Peyer's patch (tissue), 4 donors: ENCODE measurements around the gene C1orf116. TPM values are rescaled to one million over a fixed set of nuclear protein-coding genes. Genes with fewer than 3 reads are reported as not detected.

Experiments
- DNase-seq, 3 donors: peaks; one replicate each; pipeline ENCODE4 v3.0.0-alpha.2; 2017 to 2019
- H3K27ac ChIP-seq, 4 donors: fragments of 200-600 bp; sonication (generic); one replicate each; pipeline ENCODE4 v1.5.1; 2016 to 2019
- H3K27me3 ChIP-seq, 2 donors: fragments of 200-600 bp; sonication (generic); one replicate each; pipeline ENCODE4 v1.5.1; 2019
- H3K36me3 ChIP-seq, 3 donors: fragments of 200-600 bp; sonication (generic); one replicate each; pipeline ENCODE4 v1.5.1; 2016 to 2019
- H3K4me1 ChIP-seq, 4 donors: fragments of 200-600 bp; sonication (generic); one replicate each; pipeline ENCODE4 v1.5.1; 2016 to 2019
- H3K4me3 ChIP-seq, 4 donors: fragments of 200-600 bp; sonication (generic); 1 replicate in 3 of 4; 2 replicates in 1 of 4; pipeline ENCODE4 v1.5.1; 2016 to 2019; ENCODE audit warnings: mild to moderate bottlenecking in 1 of 4
- H3K9me3 ChIP-seq, 4 donors: fragments of 200-600 bp; sonication (generic); one replicate each; pipeline ENCODE4 v1.5.1; 2016 to 2019; ENCODE audit warnings: mild to moderate bottlenecking in 1 of 4
- CTCF ChIP-seq, 6 experiments: fragments of 450-650 bp in 4 of 6; fragments of 200-600 bp in 2 of 6; sonication (generic) in 1 of 6; IDR thresholded peaks; one replicate each; pipeline ENCODE4 v1.5.1; 2017 to 2019; ENCODE audit warnings: antibody characterized with exemption in 6 of 6, mild to moderate bottlenecking in 3 of 6, moderate library complexity in 1 of 6
- POLR2A ChIP-seq, 2 donors: fragments of 450-650 bp; IDR thresholded peaks; one replicate each; pipeline ENCODE4 v1.5.1; 2017; ENCODE audit warnings: antibody characterized with exemption in 2 of 2, mild to moderate bottlenecking in 2 of 2, moderate library complexity in 2 of 2
- total RNA-seq, 4 donors: library from RNA; depleted of rRNA; stranded (reverse); fragments of >200 nt; gene quantifications; one replicate each; pipeline ENCODE4 v1.1.0, GENCODE V29; 2016

C1orf116 gene
- total RNA-seq, 4 donors from 2014 or later = 4.1 to 72.3 (median 56.7) TPM

DNA sequence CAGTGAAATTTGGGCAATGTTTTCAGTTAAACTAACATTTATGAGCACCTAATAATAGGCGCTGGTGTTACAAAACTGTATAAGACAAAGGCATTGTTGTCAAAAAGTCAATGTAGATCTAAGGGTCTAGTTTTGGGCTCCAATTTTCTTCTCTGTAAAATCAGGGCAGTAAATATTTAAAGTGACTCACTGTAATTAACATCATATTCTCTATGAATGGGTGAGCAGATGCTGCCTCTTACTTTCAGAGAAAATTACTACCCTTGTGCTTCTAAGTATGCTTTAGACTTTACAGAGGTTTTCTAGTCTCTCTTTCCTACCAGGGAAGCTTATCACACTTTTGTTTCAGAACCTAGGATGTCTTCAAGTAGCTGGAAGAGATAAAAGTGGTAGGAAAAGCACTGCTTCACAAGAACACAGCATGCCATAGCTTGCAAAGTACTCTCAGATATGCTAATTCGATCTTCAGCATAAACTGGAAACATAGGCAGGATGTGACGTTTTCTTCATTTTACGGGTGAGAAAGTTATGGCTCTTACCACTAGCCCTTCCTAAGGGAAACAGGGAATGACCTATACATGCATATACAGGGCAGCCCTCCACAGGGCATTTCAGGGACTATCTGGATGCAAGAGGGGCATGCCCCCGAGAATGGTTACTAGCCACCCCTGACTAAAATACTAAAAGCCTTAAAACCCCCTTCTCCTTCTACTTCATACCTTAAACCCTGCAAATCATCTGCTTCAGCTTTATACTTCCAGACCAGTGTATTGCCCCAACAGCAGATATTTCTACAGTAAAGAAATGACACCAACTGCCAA, 2.6 kb downstream of the C1orf116 start:
- Histone ChIP-seq H3K36me3 (no peaks in the 10 kb centered on the region), H3K27me3 (no peaks in the 10 kb centered on the region), H3K27ac (peak overlapping the region in 3 of 4 donors; percentile 73 to 97 (median 93)), H3K4me1 (peaks cover 0 to 35% (median 3%) of the 10 kb centered on the region in 4 donors), H3K9me3 (no peaks in the 10 kb centered on the region), H3K4me3 (peak overlapping the region in 2 of 4 donors; percentile 56 to 67)
- no peak for DNase-seq
- no peak for TF ChIP-seq CTCF (IDR thresholded peaks at IDR 0.05)
- no peak for TF ChIP-seq POLR2A (IDR thresholded peaks at IDR 0.05)

DNA sequence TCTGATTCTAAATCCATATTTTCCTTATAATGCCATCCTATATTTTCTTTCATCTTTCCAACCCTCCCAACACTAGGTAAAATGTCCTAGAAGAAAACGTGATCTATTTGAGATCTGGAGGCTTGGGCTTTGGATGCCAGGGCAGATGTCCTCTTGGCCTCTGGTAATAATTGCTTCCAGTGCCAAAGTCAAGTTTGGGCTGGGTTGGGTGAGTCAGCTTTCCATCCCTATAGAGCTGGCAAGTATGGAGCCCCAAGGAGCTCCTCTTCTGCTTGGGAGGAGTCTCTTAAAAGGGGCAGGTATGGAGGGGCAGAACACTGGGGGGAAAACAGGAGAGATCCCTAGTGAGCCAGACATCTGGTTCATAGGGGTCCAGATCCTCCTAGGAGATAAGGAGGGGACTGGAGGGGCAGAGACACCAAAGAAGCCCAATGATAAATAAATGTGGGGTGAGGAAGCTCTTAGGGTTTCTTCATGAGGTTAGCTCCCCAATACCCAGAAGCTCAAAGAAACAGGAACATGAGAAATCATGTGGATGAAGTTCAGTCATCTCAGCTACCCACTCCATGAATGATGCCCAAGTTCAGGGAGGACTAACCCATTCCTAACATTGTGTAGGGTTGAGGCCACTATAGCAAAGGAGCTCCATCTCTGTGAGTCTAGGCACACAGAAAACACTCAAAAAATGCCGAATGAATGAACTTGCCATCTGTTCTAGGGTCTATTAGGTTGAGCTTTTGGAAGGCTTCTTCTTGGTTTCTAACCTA, 3.5 kb downstream of the C1orf116 start:
- Histone ChIP-seq H3K4me3 (peak overlapping the region in 1 of 4 donors; percentile 67), H3K27me3 (no peaks in the 10 kb centered on the region), H3K36me3 (no peaks in the 10 kb centered on the region), H3K4me1 (peaks cover 0 to 41% (median 5%) of the 10 kb centered on the region in 4 donors), H3K27ac (peak overlapping the region in 3 of 4 donors; percentile 76 to 97 (median 93)), H3K9me3 (no peaks in the 10 kb centered on the region)
- peak in 1 of 3 donors; percentile 78 for DNase-seq
- TF ChIP-seq POLR2A (IDR thresholded peaks at IDR 0.05) (peak in 1 of 2 donors; percentile 51), CTCF (IDR thresholded peaks at IDR 0.05) (no peak)

GRCh38 chr1:207027921-207028320, 4.6 kb downstream of the C1orf116 start:
- peak overlapping the region in 2 of 4 donors; percentile 28 to 45 for H3K4me3 ChIP-seq
- peaks cover 0 to 46% (median 5%) of the 10 kb centered on the region in 4 donors for H3K4me1 ChIP-seq
- H3K9me3 ChIP-seq = no peaks in the 10 kb centered on the region
- TF ChIP-seq POLR2A (IDR thresholded peaks at IDR 0.05) (no peak), CTCF (IDR thresholded peaks at IDR 0.05) (no peak)
- no peaks in the 10 kb centered on the region for H3K27me3 ChIP-seq
- DNase-seq = no peak
- H3K27ac ChIP-seq = peak overlapping the region in 3 of 4 donors; percentile 76 to 97 (median 93)
- H3K36me3 ChIP-seq = peaks cover 0 to 9% (median 0%) of the 10 kb centered on the region in 3 donors

- H3K9me3 ChIP-seq = no peaks in the 10 kb centered on the region
- peak in 2 of 3 donors; percentile 86 to 89 for DNase-seq
- H3K4me1 ChIP-seq = peaks cover 0 to 46% (median 5%) of the 10 kb centered on the region in 4 donors
- H3K4me3 ChIP-seq = peak overlapping the region in 2 of 4 donors; percentile 28 to 45
- H3K27me3 ChIP-seq = no peaks in the 10 kb centered on the region
- H3K27ac ChIP-seq = peak overlapping the region in 3 of 4 donors; percentile 76 to 97 (median 93)
- TF ChIP-seq CTCF (IDR thresholded peaks at IDR 0.05) = no peak
- peak; percentile 65 to 92 for TF ChIP-seq POLR2A (IDR thresholded peaks at IDR 0.05)
- peaks cover 0 to 9% (median 0%) of the 10 kb centered on the region in 3 donors for H3K36me3 ChIP-seq
These were observed 5.3 kb downstream of the C1orf116 start for GRCh38 chr1:207027206-207027777.

DNA sequence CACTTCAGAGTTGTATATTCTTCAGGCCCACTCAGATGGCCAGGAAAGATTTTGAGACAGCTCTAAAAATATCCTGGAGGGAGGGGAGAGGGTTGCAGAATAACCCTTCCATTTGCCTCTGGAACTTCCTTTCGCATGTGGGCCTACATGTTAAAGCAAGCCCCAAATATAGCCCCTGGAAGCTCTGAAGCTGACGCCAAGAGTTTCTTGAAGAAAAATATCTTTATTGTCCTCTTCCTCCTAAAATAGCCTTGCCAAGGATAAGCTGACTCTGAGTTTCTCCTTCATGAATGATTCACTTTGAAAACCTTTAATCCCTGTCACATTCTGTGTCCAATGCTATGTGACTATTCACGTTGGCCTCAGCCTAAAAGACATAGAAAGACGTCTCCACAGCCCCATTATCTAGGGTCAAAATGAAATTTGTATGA, 6.4 kb downstream of the C1orf116 start:
- H3K27ac ChIP-seq = peak overlapping the region in 3 of 4 donors; percentile 54 to 97 (median 93)

More for the DNA sequence above, 6.4 kb downstream of the C1orf116 start:
- H3K4me1 ChIP-seq = peaks cover 0 to 46% (median 5%) of the 10 kb centered on the region in 4 donors
- H3K4me3 ChIP-seq = no peak overlapping the region
- no peak for TF ChIP-seq CTCF (IDR thresholded peaks at IDR 0.05)
- TF ChIP-seq POLR2A (IDR thresholded peaks at IDR 0.05) = no peak
- DNase-seq = no peak
- H3K36me3 ChIP-seq = peaks cover 0 to 9% (median 0%) of the 10 kb centered on the region in 3 donors
- H3K9me3 ChIP-seq = no peaks in the 10 kb centered on the region
- H3K27me3 ChIP-seq = no peaks in the 10 kb centered on the region
